HG02970 (cell line): Measurements from ENCODE around the gene P3H3.
"Not testable (repeated sequence)": the region's sequence is repeated elsewhere in the genome, so short reads cannot be mapped to it uniquely, and the experiment has no call there.

Experiments used
- ATAC-seq: cut with Tn5 transposase; IDR thresholded peaks from one replicate; pipeline ENCODE4 v1.9.1; 2021; ENCODE audit warnings: mild to moderate bottlenecking, moderate library complexity, moderate number of reproducible peaks; ENCODE audit not compliant: unreplicated experiment, low FRiP score

The P3H3 gene

GRCh38 chr12:6863033-6863432, 34.8 kb downstream of the P3H3 start:
- no peak for ATAC-seq

- no peak for ATAC-seq
Measured at GRCh38 chr12:6863586-6864321, 35.5 kb downstream of the P3H3 start.

- ATAC-seq = not testable (repeated sequence)
Measured at GRCh38 chr12:6865307-6865706, 37.1 kb downstream of the P3H3 start.

- no peak for ATAC-seq
Measured at GRCh38 chr12:6866163-6866919, 38.1 kb downstream of the P3H3 start.

- no peak for ATAC-seq
Measured at GRCh38 chr12:6866920-6867412, 38.8 kb downstream of the P3H3 start.

- peak; percentile 48 for ATAC-seq
Measured at GRCh38 chr12:6867413-6868210, 39.4 kb downstream of the P3H3 start, which contains the start of gene TPI1. Gene TPI1, plus strand, starts transcription at chr12:6867531. Its CDS starts 36 bp downstream, at chr12:6867567.

- no peak for ATAC-seq
Measured at GRCh38 chr12:6868211-6869048, 40.2 kb downstream of the P3H3 start.

- no peak for ATAC-seq
Measured at GRCh38 chr12:6869049-6870021, 41.1 kb downstream of the P3H3 start.

GRCh38 chr12:6870304-6870703, 42.1 kb downstream of the P3H3 start:
- not testable (repeated sequence) for ATAC-seq

GRCh38 chr12:6871052-6871957, 43.1 kb downstream of the P3H3 start:
- no peak for ATAC-seq

- no peak for ATAC-seq
Measured at GRCh38 chr12:6872073-6873048, 44.2 kb downstream of the P3H3 start.

- ATAC-seq = peak; percentile 65
Measured at GRCh38 chr12:6873094-6874014, 45.1 kb downstream of the P3H3 start, which contains the start of gene SPSB2. Gene SPSB2, minus strand, starts transcription at chr12:6873303. Its CDS starts 402 bp downstream, at chr12:6872901.

- not testable (repeated sequence) for ATAC-seq
Measured at GRCh38 chr12:6874015-6874368, 45.8 kb downstream of the P3H3 start.

- ATAC-seq = not testable (repeated sequence)
Measured at GRCh38 chr12:6879824-6880223, 51.6 kb downstream of the P3H3 start.

GRCh38 chr12:6883252-6883651, 55.0 kb downstream of the P3H3 start:
- no peak for ATAC-seq
